ENCODE results near the gene RHOJ.

RHOJ gene

DNA sequence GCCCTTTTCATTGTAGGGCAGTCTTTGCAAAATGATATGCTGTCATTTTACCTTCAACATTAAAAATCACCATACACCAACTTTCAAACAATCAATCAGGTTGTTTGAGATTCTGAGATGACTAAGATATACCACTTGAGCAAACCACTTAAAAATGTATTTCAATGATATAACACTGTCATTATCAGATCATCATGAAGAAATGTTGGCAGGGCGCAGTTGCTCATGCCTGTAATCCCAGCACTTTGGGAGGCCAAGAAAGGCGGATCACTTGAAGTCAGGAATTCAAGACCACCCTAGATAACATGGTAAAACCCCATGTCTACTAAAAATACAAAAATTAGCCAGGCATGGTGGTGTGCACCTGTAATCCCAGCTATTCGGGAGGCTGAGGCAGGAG is 13.0 kb upstream of the RHOJ start:
- H3K4me3 ChIP-seq (ENCODE audit: low read length) = no peak overlapping the region
- no peaks in the 10 kb centered on the region for H4K20me1 ChIP-seq (ENCODE audit: control insufficient read depth, insufficient read depth, low read depth, low read length)
- TF ChIP-seq, protein P1, sequence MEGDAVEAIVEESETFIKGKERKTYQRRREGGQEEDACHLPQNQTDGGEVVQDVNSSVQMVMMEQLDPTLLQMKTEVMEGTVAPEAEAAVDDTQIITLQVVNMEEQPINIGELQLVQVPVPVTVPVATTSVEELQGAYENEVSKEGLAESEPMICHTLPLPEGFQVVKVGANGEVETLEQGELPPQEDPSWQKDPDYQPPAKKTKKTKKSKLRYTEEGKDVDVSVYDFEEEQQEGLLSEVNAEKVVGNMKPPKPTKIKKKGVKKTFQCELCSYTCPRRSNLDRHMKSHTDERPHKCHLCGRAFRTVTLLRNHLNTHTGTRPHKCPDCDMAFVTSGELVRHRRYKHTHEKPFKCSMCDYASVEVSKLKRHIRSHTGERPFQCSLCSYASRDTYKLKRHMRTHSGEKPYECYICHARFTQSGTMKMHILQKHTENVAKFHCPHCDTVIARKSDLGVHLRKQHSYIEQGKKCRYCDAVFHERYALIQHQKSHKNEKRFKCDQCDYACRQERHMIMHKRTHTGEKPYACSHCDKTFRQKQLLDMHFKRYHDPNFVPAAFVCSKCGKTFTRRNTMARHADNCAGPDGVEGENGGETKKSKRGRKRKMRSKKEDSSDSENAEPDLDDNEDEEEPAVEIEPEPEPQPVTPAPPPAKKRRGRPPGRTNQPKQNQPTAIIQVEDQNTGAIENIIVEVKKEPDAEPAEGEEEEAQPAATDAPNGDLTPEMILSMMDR (IDR thresholded peaks at IDR 0.05; ENCODE audit: low read depth, low read length, poor library complexity, severe bottlenecking) = no peak
- TF ChIP-seq EZH2phosphoT487 (IDR thresholded peaks at IDR 0.05; ENCODE audit: borderline replicate concordance, low read length) = no peak
- no peaks in the 10 kb centered on the region for H3K36me3 ChIP-seq (ENCODE audit: control insufficient read depth, low read length)
- no peaks in the 10 kb centered on the region for H3K79me2 ChIP-seq (ENCODE audit: control insufficient read depth, low read length)
- no peak overlapping the region for H3K4me2 ChIP-seq (ENCODE audit: low read length)
- no peak overlapping the region for H3K27ac ChIP-seq (ENCODE audit: low read depth, low read length)
- H3F3A ChIP-seq (ENCODE audit: control insufficient read depth, insufficient read depth) = no peaks in the 10 kb centered on the region
- H3K9me2 ChIP-seq (replicated peaks; ENCODE audit: control insufficient read depth, low read length) = no peaks in the 10 kb centered on the region
- H3K4me1 ChIP-seq (ENCODE audit: control insufficient read depth, low read length) = no peaks in the 10 kb centered on the region
- H3K9me3 ChIP-seq (ENCODE audit: control insufficient read depth, insufficient read depth, low read length) = peaks cover 1% of the 10 kb centered on the region; the same call in 1 of the 2 replicates
- H3K27me3 ChIP-seq (ENCODE audit: control insufficient read depth, low read length) = no peaks in the 10 kb centered on the region

DNA sequence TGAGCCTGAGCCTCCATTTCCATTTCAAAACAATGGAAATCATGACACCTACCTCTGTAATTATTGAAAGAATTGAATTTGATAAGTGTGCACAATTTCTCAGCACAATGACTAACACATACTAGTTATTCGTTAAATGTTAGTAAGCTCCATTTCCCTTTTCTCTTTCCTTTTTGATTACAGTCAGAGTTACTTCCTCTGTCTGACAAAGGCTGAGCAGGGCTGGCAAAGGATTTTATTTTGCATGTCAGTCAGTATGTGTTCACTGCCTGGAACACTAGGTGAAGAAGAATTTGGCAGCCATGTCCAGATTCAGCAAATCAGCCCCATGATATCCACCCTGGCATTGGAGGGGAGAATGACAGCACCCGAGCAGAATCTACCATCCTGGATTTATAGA is 12.2 kb upstream of the RHOJ start:
- Histone ChIP-seq H3K36me3 (ENCODE audit: control insufficient read depth, low read length) (no peaks in the 10 kb centered on the region), H3K79me2 (ENCODE audit: control insufficient read depth, low read length) (no peaks in the 10 kb centered on the region), H3K27me3 (ENCODE audit: control insufficient read depth, low read length) (no peaks in the 10 kb centered on the region), H3K9me3 (ENCODE audit: control insufficient read depth, insufficient read depth, low read length) (peaks cover 5% of the 10 kb centered on the region; the same call in 1 of the 2 replicates), H3K4me2 (ENCODE audit: low read length) (no peak overlapping the region), H3F3A (ENCODE audit: control insufficient read depth, insufficient read depth) (no peaks in the 10 kb centered on the region), H3K4me1 (ENCODE audit: control insufficient read depth, low read length) (no peaks in the 10 kb centered on the region), H3K4me3 (ENCODE audit: low read length) (no peak overlapping the region), H4K20me1 (ENCODE audit: control insufficient read depth, insufficient read depth, low read depth, low read length) (no peaks in the 10 kb centered on the region), H3K9me2 (replicated peaks; ENCODE audit: control insufficient read depth, low read length) (no peaks in the 10 kb centered on the region), H3K27ac (ENCODE audit: low read depth, low read length) (no peak overlapping the region)
- TF ChIP-seq, protein P1 (IDR thresholded peaks at IDR 0.05; ENCODE audit: low read depth, low read length, poor library complexity, severe bottlenecking) = no peak
- no peak for TF ChIP-seq EZH2phosphoT487 (IDR thresholded peaks at IDR 0.05; ENCODE audit: borderline replicate concordance, low read length)

DNA sequence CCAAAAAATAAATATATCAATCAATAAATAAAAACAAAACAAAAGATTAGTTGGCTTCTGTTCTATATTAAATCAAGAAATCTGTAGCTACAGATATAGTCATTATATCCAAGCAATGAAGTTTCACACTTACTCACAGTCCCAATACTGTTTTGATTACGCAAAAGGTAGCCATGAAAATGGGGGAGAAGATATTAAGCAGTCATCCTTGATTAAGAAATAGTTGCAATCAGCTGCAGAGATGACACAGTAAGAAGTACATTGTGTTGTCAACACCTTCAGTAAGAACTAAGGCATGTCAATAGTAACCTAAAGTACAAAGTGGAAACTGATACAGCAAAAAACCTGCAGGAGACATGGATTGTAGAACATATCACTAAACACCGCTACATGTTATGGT is 11.0 kb upstream of the RHOJ start:
- no peaks in the 10 kb centered on the region for H3K79me2 ChIP-seq (ENCODE audit: control insufficient read depth, low read length)
- H3K9me3 ChIP-seq (ENCODE audit: control insufficient read depth, insufficient read depth, low read length) = peaks cover 5% of the 10 kb centered on the region; the same call in 1 of the 2 replicates
- H3K4me3 ChIP-seq (ENCODE audit: low read length) = no peak overlapping the region
- H3K9me2 ChIP-seq (replicated peaks; ENCODE audit: control insufficient read depth, low read length) = no peaks in the 10 kb centered on the region
- no peak overlapping the region for H3K27ac ChIP-seq (ENCODE audit: low read depth, low read length)
- H3K4me1 ChIP-seq (ENCODE audit: control insufficient read depth, low read length) = no peaks in the 10 kb centered on the region
- no peaks in the 10 kb centered on the region for H3K36me3 ChIP-seq (ENCODE audit: control insufficient read depth, low read length)
- no peaks in the 10 kb centered on the region for H3F3A ChIP-seq (ENCODE audit: control insufficient read depth, insufficient read depth)
- H3K27me3 ChIP-seq (ENCODE audit: control insufficient read depth, low read length) = no peaks in the 10 kb centered on the region
- TF ChIP-seq, protein P1 (IDR thresholded peaks at IDR 0.05; ENCODE audit: low read depth, low read length, poor library complexity, severe bottlenecking) = no peak
- no peak for TF ChIP-seq EZH2phosphoT487 (IDR thresholded peaks at IDR 0.05; ENCODE audit: borderline replicate concordance, low read length)
- H4K20me1 ChIP-seq (ENCODE audit: control insufficient read depth, insufficient read depth, low read depth, low read length) = no peaks in the 10 kb centered on the region
- H3K4me2 ChIP-seq (ENCODE audit: low read length) = no peak overlapping the region

All from DOHH2 (cell line).